H9 (cell line): ENCODE results near the gene ADARB2. TPM values are rescaled to one million over a fixed set of nuclear protein-coding genes. Genes with fewer than 3 reads are reported as not detected.

ENCODE experiments used
- DNase-seq: peaks from one replicate; pipeline ENCODE4 v3.0.0-alpha.2; 2017
- H2AFZ ChIP-seq: one replicate; pipeline ENCODE4 v1.6.1; 2013; ENCODE audit warnings: mild to moderate bottlenecking, low read length, control low read depth, moderate library complexity
- H2AK5ac ChIP-seq: 2 replicates; pipeline ENCODE4 v1.6.1; 2013; ENCODE audit warnings: low read length, control low read depth, mixed read lengths; ENCODE audit not compliant: insufficient read length
- H2BK120ac ChIP-seq: one replicate; pipeline ENCODE4 v1.6.1; 2013; ENCODE audit warnings: low read depth, mild to moderate bottlenecking, low read length, control low read depth, inconsistent platforms; ENCODE audit not compliant: poor library complexity, severe bottlenecking
- H2BK12ac ChIP-seq: 2 replicates; pipeline ENCODE4 v1.6.1; 2013; ENCODE audit warnings: low read length, control low read depth, mixed read lengths, low read depth; ENCODE audit not compliant: insufficient read length
- H2BK15ac ChIP-seq: 2 replicates; pipeline ENCODE4 v1.6.1; 2013; ENCODE audit warnings: low read depth, low read length, control low read depth
- H2BK20ac ChIP-seq: one replicate; pipeline ENCODE4 v1.6.1; 2013; ENCODE audit warnings: low read depth, mild to moderate bottlenecking, low read length, control low read depth, inconsistent platforms; ENCODE audit not compliant: poor library complexity, severe bottlenecking
- H2BK5ac ChIP-seq: 2 replicates; pipeline ENCODE4 v1.6.1; 2013; ENCODE audit warnings: low read length, control low read depth, mixed read lengths; ENCODE audit not compliant: insufficient read length
- H3K14ac ChIP-seq: 2 replicates; pipeline ENCODE4 v1.6.1; 2013; ENCODE audit warnings: low read length, control low read depth; ENCODE audit not compliant: insufficient read depth
- H3K18ac ChIP-seq: 2 replicates; pipeline ENCODE4 v1.6.1; 2013; ENCODE audit warnings: low read depth, mild to moderate bottlenecking, mixed read lengths, low read length, control low read depth; ENCODE audit not compliant: insufficient read length
- H3K23ac ChIP-seq: 2 replicates; pipeline ENCODE4 v1.6.1; 2013; ENCODE audit warnings: low read length, control low read depth, mixed read lengths, low read depth; ENCODE audit not compliant: insufficient read length
- H3K23me2 ChIP-seq: 2 replicates; pipeline ENCODE4 v1.6.1; 2013; ENCODE audit warnings: low read depth, mild to moderate bottlenecking, mixed read lengths, low read length, control low read depth; ENCODE audit not compliant: insufficient read length, poor library complexity, severe bottlenecking
- H3K27ac ChIP-seq: 2 replicates; pipeline ENCODE4 v1.5.1; 2013; ENCODE audit warnings: low read length, control low read depth, mixed read lengths, low read depth; ENCODE audit not compliant: insufficient read length
- H3K27me3 ChIP-seq: 2 replicates; pipeline ENCODE4 v1.6.1; 2013; ENCODE audit warnings: low read length, control low read depth, inconsistent platforms; ENCODE audit not compliant: insufficient read depth
- H3K4ac ChIP-seq: 2 replicates; pipeline ENCODE4 v1.6.1; 2013; ENCODE audit warnings: low read depth, mild to moderate bottlenecking, control low read depth, inconsistent platforms, low read length, moderate library complexity
- H3K4me1 ChIP-seq: 2 replicates; pipeline ENCODE4 v1.6.1; 2013; ENCODE audit warnings: low read length, control low read depth, inconsistent platforms; ENCODE audit not compliant: insufficient read depth
- H3K4me2 ChIP-seq: 2 replicates; pipeline ENCODE4 v1.6.1; 2013; ENCODE audit warnings: low read length, control low read depth, mixed read lengths; ENCODE audit not compliant: insufficient read length, insufficient read depth
- H3K56ac ChIP-seq: 2 replicates; pipeline ENCODE4 v1.6.1; 2013; ENCODE audit warnings: low read depth, mild to moderate bottlenecking, mixed read lengths, low read length, control low read depth; ENCODE audit not compliant: insufficient read length
- H3K79me1 ChIP-seq: 2 replicates; pipeline ENCODE4 v1.6.1; 2013; ENCODE audit warnings: low read depth, mild to moderate bottlenecking, moderate library complexity, low read length, control low read depth, inconsistent platforms; ENCODE audit not compliant: insufficient read depth, poor library complexity, severe bottlenecking
- H3K79me2 ChIP-seq: 2 replicates; pipeline ENCODE4 v1.6.1; 2013; ENCODE audit warnings: low read length, control low read depth, inconsistent platforms; ENCODE audit not compliant: insufficient read depth
- H3K9ac ChIP-seq: 2 replicates; pipeline ENCODE4 v1.6.1; 2013; ENCODE audit warnings: low read length, control low read depth, mixed read lengths; ENCODE audit not compliant: insufficient read length; ENCODE audit errors: extremely low read depth
- H3K9me3 ChIP-seq: one replicate; pipeline ENCODE4 v1.6.1; 2013; ENCODE audit warnings: low read depth, low read length, inconsistent platforms; ENCODE audit not compliant: control insufficient read depth
- H3T11ph ChIP-seq: one replicate; pipeline ENCODE4 v1.6.1; 2013; ENCODE audit warnings: mild to moderate bottlenecking, low read length, control low read depth, inconsistent platforms
- H4K20me1 ChIP-seq: one replicate; pipeline ENCODE4 v1.6.1; 2013; ENCODE audit not compliant: control insufficient read depth, insufficient read length, insufficient read depth
- H4K5ac ChIP-seq: 2 replicates; pipeline ENCODE4 v1.6.1; 2013; ENCODE audit warnings: low read depth, mild to moderate bottlenecking, mixed read lengths, low read length, control low read depth; ENCODE audit not compliant: insufficient read length
- H4K8ac ChIP-seq: replicated peaks from 2 replicates; pipeline ENCODE4 v1.6.1; 2013; ENCODE audit warnings: low read length, control low read depth, mixed read lengths, low read depth; ENCODE audit not compliant: insufficient read length
- H4K91ac ChIP-seq: 2 replicates; pipeline ENCODE4 v1.6.1; 2013; ENCODE audit warnings: low read depth, mild to moderate bottlenecking, moderate library complexity, mixed read lengths, low read length, control low read depth; ENCODE audit not compliant: insufficient read length
- H3K27ac Mint-ChIP-seq, 3 experiments: 2 replicates in 2 of 3; 3 replicates in 1 of 3; pipeline ENCODE4 v1.8.0; 2020 to 2021; ENCODE audit warnings: mixed read lengths in 3 of 3, mild to moderate bottlenecking in 1 of 3, moderate library complexity in 1 of 3
- H3K27me3 Mint-ChIP-seq: 2 replicates; pipeline ENCODE4 v1.8.0; 2021; ENCODE audit warnings: low read depth, mild to moderate bottlenecking, moderate library complexity, mixed read lengths
- H3K36me3 Mint-ChIP-seq, 3 experiments: 2 replicates in 2 of 3; 3 replicates in 1 of 3; pipeline ENCODE4 v1.8.0; 2020 to 2021; ENCODE audit warnings: low read depth in 3 of 3, mixed read lengths in 3 of 3; ENCODE audit not compliant: insufficient read depth in 1 of 3
- H3K4me1 Mint-ChIP-seq, 2 experiments: 2 replicates each; pipeline ENCODE4 v1.8.0; 2020; ENCODE audit warnings: mixed read lengths in 2 of 2
- H3K4me3 Mint-ChIP-seq, 2 experiments: 2 replicates in 1 of 2; 3 replicates in 1 of 2; pipeline ENCODE4 v1.8.0; 2020 to 2021; ENCODE audit warnings: mild to moderate bottlenecking in 2 of 2, mixed read lengths in 2 of 2, moderate library complexity in 1 of 2
- H3K9me3 Mint-ChIP-seq, 2 experiments: 2 replicates in 1 of 2; 3 replicates in 1 of 2; pipeline ENCODE4 v1.8.0; 2020; ENCODE audit warnings: mild to moderate bottlenecking in 2 of 2, mixed read lengths in 2 of 2, moderate library complexity in 1 of 2
- WGBS: extraction: QIAGEN DNeasy Blood & Tissue Kit; methylation state at CpG from one replicate; pipeline ENCODE4 v1.1.7; 2013; ENCODE audit warnings: missing lambda C conversion rate, low lambda C conversion rate, mixed read lengths; ENCODE audit not compliant: insufficient read length; ENCODE audit errors: extremely low coverage; 5-methylcytosine and 5-hydroxymethylcytosine counted together
- total RNA-seq: library from RNA; stranded (reverse); gene quantifications from 2 replicates; pipeline ENCODE4 v1.2.1, GENCODE V29; 2021
- TF ChIP-seq, protein P1 (sequence below): fragments of 200-600 bp; sonication (generic); conservative IDR thresholded peaks from 3 replicates; pipeline ENCODE4 v1.8.0; 2021; ENCODE audit warnings: antibody characterized with exemption, mild to moderate bottlenecking

The ADARB2 gene
- total RNA-seq, 1 experiment from 2014 or later: 0.87 TPM

DNA sequence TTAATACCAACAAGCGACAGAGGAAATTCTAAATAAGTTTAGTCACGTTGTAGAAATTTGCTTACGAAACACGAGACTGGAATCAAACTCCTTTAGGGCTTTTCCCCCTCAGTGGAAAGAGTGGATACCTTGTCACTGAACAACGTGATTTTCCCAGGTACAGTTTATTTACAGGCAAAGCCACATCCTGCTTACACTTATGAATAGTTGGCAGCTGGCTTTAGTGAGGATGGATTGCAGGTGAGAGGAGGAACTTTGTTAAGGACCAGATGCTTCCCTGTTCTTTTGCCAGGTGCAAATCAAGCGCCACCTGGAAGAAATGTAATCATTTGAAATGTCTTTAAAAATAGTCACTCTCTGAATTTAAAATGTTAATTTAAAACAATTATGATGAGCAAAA is 282.4 kb downstream of the ADARB2 start:
- H3K27ac Mint-ChIP-seq: no peak overlapping the region
- H3K9me3 ChIP-seq: no peaks in the 10 kb centered on the region
- no CpG with 5 or more reads among the region's 6 CpGs for WGBS

More for the DNA sequence above, 282.4 kb downstream of the ADARB2 start:
- no peak overlapping the region for H2AK5ac ChIP-seq
- no peak overlapping the region for H4K91ac ChIP-seq
- H3K9me3 Mint-ChIP-seq: no peaks in the 10 kb centered on the region
- H3K27ac ChIP-seq: no peak overlapping the region
- no peak overlapping the region for H2AFZ ChIP-seq
- no peaks in the 10 kb centered on the region for H3K23me2 ChIP-seq
- no peak overlapping the region for H2BK12ac ChIP-seq
- no peak overlapping the region for H2BK20ac ChIP-seq
- no peak overlapping the region for H2BK15ac ChIP-seq
- H3K4ac ChIP-seq: no peak overlapping the region
- 0 out of 4 replicates have a peak, but pooled peaks cover 0 to 3% of the 10 kb centered on the region in 2 experiments for H3K4me1 Mint-ChIP-seq
- H3K36me3 Mint-ChIP-seq: peaks cover 0 to 2% (median 2%) of the 10 kb centered on the region in 3 experiments; a peak in 4 of 7 replicates
- H3K79me2 ChIP-seq: no peaks in the 10 kb centered on the region
- H3K27me3 Mint-ChIP-seq: peaks cover 5% of the 10 kb centered on the region; the same call in 1 of the 2 replicates
- H4K8ac ChIP-seq: no peak overlapping the region
- H2BK5ac ChIP-seq: no peak overlapping the region
- no peak overlapping the region for H3K14ac ChIP-seq
- H3K4me3 Mint-ChIP-seq: no peak overlapping the region
- no peaks in the 10 kb centered on the region for H3K79me1 ChIP-seq
- H4K5ac ChIP-seq: no peak overlapping the region
- H4K20me1 ChIP-seq: no peaks in the 10 kb centered on the region
- H3K56ac ChIP-seq: no peak overlapping the region
- TF ChIP-seq, protein P1, sequence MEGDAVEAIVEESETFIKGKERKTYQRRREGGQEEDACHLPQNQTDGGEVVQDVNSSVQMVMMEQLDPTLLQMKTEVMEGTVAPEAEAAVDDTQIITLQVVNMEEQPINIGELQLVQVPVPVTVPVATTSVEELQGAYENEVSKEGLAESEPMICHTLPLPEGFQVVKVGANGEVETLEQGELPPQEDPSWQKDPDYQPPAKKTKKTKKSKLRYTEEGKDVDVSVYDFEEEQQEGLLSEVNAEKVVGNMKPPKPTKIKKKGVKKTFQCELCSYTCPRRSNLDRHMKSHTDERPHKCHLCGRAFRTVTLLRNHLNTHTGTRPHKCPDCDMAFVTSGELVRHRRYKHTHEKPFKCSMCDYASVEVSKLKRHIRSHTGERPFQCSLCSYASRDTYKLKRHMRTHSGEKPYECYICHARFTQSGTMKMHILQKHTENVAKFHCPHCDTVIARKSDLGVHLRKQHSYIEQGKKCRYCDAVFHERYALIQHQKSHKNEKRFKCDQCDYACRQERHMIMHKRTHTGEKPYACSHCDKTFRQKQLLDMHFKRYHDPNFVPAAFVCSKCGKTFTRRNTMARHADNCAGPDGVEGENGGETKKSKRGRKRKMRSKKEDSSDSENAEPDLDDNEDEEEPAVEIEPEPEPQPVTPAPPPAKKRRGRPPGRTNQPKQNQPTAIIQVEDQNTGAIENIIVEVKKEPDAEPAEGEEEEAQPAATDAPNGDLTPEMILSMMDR: no peak
- H3K18ac ChIP-seq: no peak overlapping the region
- no peak overlapping the region for H3K4me2 ChIP-seq
- H2BK120ac ChIP-seq: no peak overlapping the region
- H3T11ph ChIP-seq: no peak overlapping the region
- H3K27me3 ChIP-seq: no peaks in the 10 kb centered on the region
- DNase-seq: no peak
- H3K23ac ChIP-seq: no peak overlapping the region
- H3K4me1 ChIP-seq: no peaks in the 10 kb centered on the region
- no peak overlapping the region for H3K9ac ChIP-seq
